Esophagus squamous epithelium (tissue), 5 donors: ENCODE measurements around the gene HMCES. TPM values are rescaled to one million over a fixed set of nuclear protein-coding genes. Genes with fewer than 3 reads are reported as not detected.

Experiments
- DNase-seq: peaks from one replicate; lab custom pipeline; 2025; lab: John Stamatoyannopoulos, UW
- H3K27ac ChIP-seq, 4 donors: fragments of 200-600 bp; sonication (generic); one replicate each; pipeline ENCODE4 v1.5.1; 2016 to 2019; ENCODE audit warnings: mild to moderate bottlenecking in 1 of 4
- H3K27me3 ChIP-seq, 4 donors: fragments of 200-600 bp; sonication (generic); 1 replicate in 3 of 4; 2 replicates in 1 of 4; pipeline versions ENCODE4 v1.5.1 to v1.6.0; 2017 to 2021; ENCODE audit warnings: antibody characterized with exemption in 1 of 4
- H3K36me3 ChIP-seq, 3 donors: fragments of 200-600 bp; sonication (generic); one replicate each; pipeline ENCODE4 v1.5.1; 2016 to 2019
- H3K4me1 ChIP-seq, 3 donors: fragments of 200-600 bp; sonication (generic); one replicate each; pipeline ENCODE4 v1.5.1; 2017 to 2019
- H3K4me3 ChIP-seq, 4 donors: fragments of 200-600 bp; sonication (generic); 1 replicate in 3 of 4; 2 replicates in 1 of 4; pipeline ENCODE4 v1.5.1; 2016 to 2019; ENCODE audit warnings: mild to moderate bottlenecking in 2 of 4, moderate library complexity in 1 of 4
- H3K9me3 ChIP-seq, 3 donors: fragments of 200-600 bp; sonication (generic); one replicate each; pipeline ENCODE4 v1.5.1; 2016 to 2019
- CTCF ChIP-seq, 6 experiments: fragments of 450-650 bp in 4 of 6; fragments of 200-600 bp in 2 of 6; sonication (generic) in 2 of 6; IDR thresholded peaks; one replicate each; pipeline ENCODE4 v1.5.1; 2016 to 2019; ENCODE audit warnings: antibody characterized with exemption in 6 of 6, mild to moderate bottlenecking in 4 of 6, moderate library complexity in 4 of 6
- POLR2A ChIP-seq, 4 donors: fragments of 450-650 bp; IDR thresholded peaks; one replicate each; pipeline ENCODE4 v1.6.1; 2017; ENCODE audit warnings: antibody characterized with exemption in 4 of 4, mild to moderate bottlenecking in 4 of 4, moderate library complexity in 3 of 4
- WGBS, 2 donors: methylation state at CpG; one replicate each; pipeline ENCODE4 v1.1.5; 2018; 5-methylcytosine and 5-hydroxymethylcytosine counted together
- intact Hi-C: fragments of 100-400 bp; cut with DNase I; formaldehyde crosslinking; loops from one replicate; pipeline ENCODE4 v1.15.0; 2022
- total RNA-seq, 4 donors: library from RNA; depleted of rRNA; stranded (reverse); fragments of >200 nt; gene quantifications; one replicate each; pipeline ENCODE4 v1.1.0, GENCODE V29; 2016
- donor health status: DM: yes; HTN: yes; CAD: no.

The HMCES gene
- total RNA-seq, 4 donors from 2014 or later: 24.2 to 32.7 (median 29.7) TPM

GRCh38 chr3:129310111-129311011 is 31.7 kb downstream of the HMCES start:
- Histone ChIP-seq H3K9me3 (no peaks in the 10 kb centered on the region), H3K27ac (peak overlapping the region; percentile 67 to 88 (median 72)), H3K4me3 (no peak overlapping the region), H3K27me3 (no peaks in the 10 kb centered on the region), H3K4me1 (peaks cover 14 to 65% (median 42%) of the 10 kb centered on the region in 3 donors), H3K36me3 (no peaks in the 10 kb centered on the region)
- WGBS, 2 donors: 42 to 45% methylated on average over 4 to 6 of the region's 7 CpGs
- no peak for DNase-seq
- TF ChIP-seq CTCF (IDR thresholded peaks at IDR 0.05): no peak
- no peak for TF ChIP-seq POLR2A (IDR thresholded peaks at IDR 0.05)
- intact Hi-C loops: no loop called here

DNA sequence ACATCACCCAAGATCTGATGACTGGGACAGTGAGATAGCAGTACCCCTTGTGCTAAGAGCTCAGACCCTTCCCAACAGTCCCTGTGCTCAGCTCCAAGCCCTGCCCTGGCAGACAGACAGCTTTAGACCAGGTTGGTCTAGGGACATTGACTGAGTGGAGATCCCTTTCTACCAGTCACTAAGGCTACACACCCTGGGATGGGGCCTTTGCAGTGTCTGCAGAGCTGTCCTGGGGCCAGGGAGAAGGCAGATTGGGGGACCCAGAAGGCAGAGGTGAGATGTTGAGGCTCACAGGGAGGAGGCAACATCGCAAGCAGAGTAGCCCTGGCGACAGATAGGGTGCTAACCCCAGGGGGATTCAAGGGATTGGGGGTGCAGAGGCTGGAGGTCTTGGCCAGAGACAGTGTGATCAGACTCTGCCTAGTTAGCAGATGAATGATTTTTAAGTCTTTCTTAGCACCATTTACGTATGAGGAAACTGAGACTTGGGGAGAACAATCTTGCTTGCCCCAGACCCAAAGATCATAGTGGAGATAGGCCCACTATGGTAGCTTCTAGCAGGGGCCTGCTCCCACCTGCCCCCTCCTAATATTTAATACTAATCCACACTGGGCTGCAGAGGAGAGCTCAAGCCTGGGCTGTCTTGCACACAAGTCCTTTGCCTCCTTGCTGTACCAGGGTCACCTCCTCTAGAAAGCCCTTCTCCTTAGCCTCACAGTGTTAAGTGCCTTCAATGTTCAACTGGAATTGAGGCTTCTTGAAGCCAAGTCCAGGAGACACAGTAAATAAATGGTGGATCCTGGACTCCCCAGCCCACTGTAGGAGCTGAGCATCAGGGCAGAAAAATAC is 32.6 kb downstream of the HMCES start:
- no peak for TF ChIP-seq CTCF (IDR thresholded peaks at IDR 0.05)
- TF ChIP-seq POLR2A (IDR thresholded peaks at IDR 0.05): no peak
- Histone ChIP-seq H3K27me3 (no peaks in the 10 kb centered on the region), H3K9me3 (no peaks in the 10 kb centered on the region), H3K4me1 (peaks cover 14 to 56% (median 33%) of the 10 kb centered on the region in 3 donors), H3K27ac (peak overlapping the region; percentile 67 to 88 (median 72)), H3K4me3 (no peak overlapping the region), H3K36me3 (no peaks in the 10 kb centered on the region)
- DNase-seq: no peak
- intact Hi-C loops: no loop called here
- 68 to 94% methylated on average over 2 to 3 of the region's 3 CpGs for WGBS, 2 donors

- TF ChIP-seq POLR2A (IDR thresholded peaks at IDR 0.05): no peak
- TF ChIP-seq CTCF (IDR thresholded peaks at IDR 0.05): no peak
- Histone ChIP-seq H3K27me3 (no peaks in the 10 kb centered on the region), H3K36me3 (no peaks in the 10 kb centered on the region), H3K27ac (peak overlapping the region in 3 of 4 donors; percentile 88 to 95 (median 91)), H3K4me3 (no peak overlapping the region), H3K9me3 (no peaks in the 10 kb centered on the region), H3K4me1 (peaks cover 20 to 57% (median 36%) of the 10 kb centered on the region in 3 donors)
- WGBS, 2 donors: 68 to 74% methylated on average over 2 of the region's 2 CpGs
- DNase-seq: no peak
- intact Hi-C loops: no loop called here
Measured at GRCh38 chr3:129312021-129312639, 33.5 kb downstream of the HMCES start.

DNA sequence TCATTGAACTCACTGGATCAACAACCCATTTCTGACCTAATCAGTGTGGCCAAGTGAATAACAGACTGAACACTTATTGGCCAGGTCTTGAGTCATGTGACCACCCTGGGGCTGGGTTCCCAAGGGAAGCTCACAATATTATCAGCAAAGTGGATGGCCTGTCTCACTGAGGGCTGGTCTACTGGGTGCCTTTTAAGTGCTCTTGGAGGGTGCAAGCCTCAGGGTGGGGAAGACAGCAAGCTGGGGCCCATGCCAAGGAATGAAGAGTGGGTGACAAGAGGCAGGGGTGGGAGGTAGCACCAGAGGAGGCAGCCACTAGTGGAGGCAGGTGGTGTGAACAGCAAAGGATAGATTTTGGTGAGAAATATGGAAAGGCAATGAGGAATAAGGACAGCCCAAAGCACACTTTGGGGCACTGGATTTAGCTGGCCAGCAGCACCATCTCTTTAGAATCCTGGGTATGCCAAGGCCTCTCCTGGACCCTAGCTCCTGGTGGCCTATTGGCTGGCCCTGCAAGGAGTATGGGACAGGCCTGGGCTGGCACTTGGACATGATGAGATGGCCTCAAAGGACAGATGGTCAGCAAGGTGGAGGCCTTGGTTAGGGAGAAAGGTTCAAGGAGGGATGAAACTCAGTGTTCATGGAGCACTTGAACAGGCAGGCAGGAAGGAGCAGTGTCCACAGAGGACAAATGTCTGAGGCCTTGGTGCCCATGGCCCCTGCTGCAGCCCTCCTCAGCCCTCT is 34.2 kb downstream of the HMCES start:
- intact Hi-C loops: no loop called here
- Histone ChIP-seq H3K9me3 (no peaks in the 10 kb centered on the region), H3K4me1 (peaks cover 20 to 64% (median 44%) of the 10 kb centered on the region in 3 donors), H3K27me3 (no peaks in the 10 kb centered on the region), H3K27ac (peak overlapping the region; percentile 90 to 95 (median 90)), H3K4me3 (no peak overlapping the region), H3K36me3 (no peaks in the 10 kb centered on the region)
- TF ChIP-seq CTCF (IDR thresholded peaks at IDR 0.05) (no peak), POLR2A (IDR thresholded peaks at IDR 0.05) (no peak)
- no peak for DNase-seq
